Central memory CD8-positive, alpha-beta T cell (primary cell): ENCODE measurements around the gene VASN.

Experiments used
- ATAC-seq: fragments of 150-1000 bp; cut with Tn5 transposase; replicated peaks from 2 replicates; pipeline ENCODE4 v1.10.0; 2022; ENCODE audit warnings: mild to moderate bottlenecking, moderate FRiP score, moderate number of reproducible peaks; ENCODE audit not compliant: poor library complexity, severe bottlenecking; ENCODE audit errors: extremely low read depth
- DNase-seq, 2 donors: peaks; one replicate each; pipeline ENCODE4 v3.0.0; 2021; ENCODE audit warnings: low spot score in 2 of 2
- H3K27ac Mint-ChIP-seq: one replicate; pipeline ENCODE4 v1.8.0; 2022; ENCODE audit warnings: low read depth, mild to moderate bottlenecking, moderate library complexity, mixed read lengths
- H3K27me3 Mint-ChIP-seq: one replicate; pipeline ENCODE4 v1.8.0; 2022; ENCODE audit warnings: mixed read lengths
- H3K36me3 Mint-ChIP-seq: one replicate; pipeline ENCODE4 v1.8.0; 2022; ENCODE audit warnings: mild to moderate bottlenecking, moderate library complexity, mixed read lengths; ENCODE audit not compliant: insufficient read depth
- H3K4me1 Mint-ChIP-seq: one replicate; pipeline ENCODE4 v1.8.0; 2022; ENCODE audit warnings: mixed read lengths
- H3K4me3 Mint-ChIP-seq: one replicate; pipeline ENCODE4 v1.8.0; 2022; ENCODE audit warnings: mild to moderate bottlenecking, moderate library complexity, mixed read lengths
- H3K9me3 Mint-ChIP-seq: one replicate; pipeline ENCODE4 v1.8.0; 2022; ENCODE audit warnings: mixed read lengths

The VASN gene

GRCh38 chr16:4382795-4383357, 11.2 kb downstream of the VASN start:
- peak overlapping the region; percentile 73 for H3K27ac Mint-ChIP-seq
- peak overlapping the region; percentile 45 for H3K4me3 Mint-ChIP-seq
- no peak for DNase-seq
- H3K9me3 Mint-ChIP-seq: no peaks in the 10 kb centered on the region
- no peak for ATAC-seq
- peaks cover 64% of the 10 kb centered on the region for H3K36me3 Mint-ChIP-seq
- peaks cover 15% of the 10 kb centered on the region for H3K4me1 Mint-ChIP-seq
- H3K27me3 Mint-ChIP-seq: no peaks in the 10 kb centered on the region

GRCh38 chr16:4383591-4384444, 12.2 kb downstream of the VASN start:
- Mint-ChIP-seq H3K9me3 (no peaks in the 10 kb centered on the region), H3K4me3 (peak overlapping the region; percentile 45), H3K36me3 (peaks cover 66% of the 10 kb centered on the region), H3K27ac (peak overlapping the region; percentile 73), H3K4me1 (peaks cover 12% of the 10 kb centered on the region), H3K27me3 (no peaks in the 10 kb centered on the region)
- ATAC-seq (no peak), DNase-seq (no peak)

- no peak overlapping the region for H3K27ac Mint-ChIP-seq
- ATAC-seq (no peak), DNase-seq (no peak)
- H3K4me1 Mint-ChIP-seq: peaks cover 12% of the 10 kb centered on the region
- H3K4me3 Mint-ChIP-seq: no peak overlapping the region
- no peaks in the 10 kb centered on the region for H3K9me3 Mint-ChIP-seq
- no peaks in the 10 kb centered on the region for H3K27me3 Mint-ChIP-seq
- peaks cover 62% of the 10 kb centered on the region for H3K36me3 Mint-ChIP-seq
Observed at GRCh38 chr16:4384509-4384942, 12.9 kb downstream of the VASN start.

DNA sequence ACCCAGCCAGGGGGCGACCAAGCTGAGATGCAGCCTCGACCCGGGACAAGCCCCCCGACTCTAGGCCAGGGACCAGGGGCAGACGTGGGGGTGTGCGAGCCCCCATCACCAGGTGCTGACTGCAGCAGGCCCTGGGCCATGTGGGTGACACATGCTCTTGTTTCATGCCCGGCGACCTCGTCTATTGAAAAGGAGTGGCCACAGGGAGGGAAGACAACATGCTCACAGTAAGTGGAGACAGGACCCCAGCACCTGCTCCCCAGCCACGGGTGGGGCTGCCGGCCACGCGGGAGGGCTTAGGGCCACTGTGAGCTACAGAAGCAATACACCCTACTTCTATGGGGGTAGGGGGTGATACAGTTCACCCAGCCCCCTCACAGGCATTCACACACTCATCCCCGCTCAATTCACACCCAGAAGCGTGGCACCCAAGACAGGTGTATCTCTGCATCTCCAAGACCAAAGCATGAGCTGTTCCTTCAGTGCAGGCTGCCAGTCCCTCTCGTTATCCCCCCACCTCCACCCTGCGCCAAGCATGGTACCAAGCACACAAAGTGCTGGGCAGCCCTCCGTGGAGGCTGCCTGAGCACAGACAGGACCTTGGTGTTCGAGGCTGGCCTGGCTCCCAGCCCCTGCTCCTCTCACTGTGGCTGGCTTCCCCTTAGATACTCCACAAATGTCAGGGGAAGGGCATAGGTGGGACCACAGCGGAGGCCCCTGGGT, 13.6 kb downstream of the VASN start:
- Mint-ChIP-seq H3K9me3 (no peaks in the 10 kb centered on the region), H3K27me3 (no peaks in the 10 kb centered on the region), H3K27ac (no peak overlapping the region), H3K36me3 (peaks cover 66% of the 10 kb centered on the region), H3K4me1 (peaks cover 15% of the 10 kb centered on the region), H3K4me3 (no peak overlapping the region)
- ATAC-seq: no peak
- DNase-seq: no peak

DNA sequence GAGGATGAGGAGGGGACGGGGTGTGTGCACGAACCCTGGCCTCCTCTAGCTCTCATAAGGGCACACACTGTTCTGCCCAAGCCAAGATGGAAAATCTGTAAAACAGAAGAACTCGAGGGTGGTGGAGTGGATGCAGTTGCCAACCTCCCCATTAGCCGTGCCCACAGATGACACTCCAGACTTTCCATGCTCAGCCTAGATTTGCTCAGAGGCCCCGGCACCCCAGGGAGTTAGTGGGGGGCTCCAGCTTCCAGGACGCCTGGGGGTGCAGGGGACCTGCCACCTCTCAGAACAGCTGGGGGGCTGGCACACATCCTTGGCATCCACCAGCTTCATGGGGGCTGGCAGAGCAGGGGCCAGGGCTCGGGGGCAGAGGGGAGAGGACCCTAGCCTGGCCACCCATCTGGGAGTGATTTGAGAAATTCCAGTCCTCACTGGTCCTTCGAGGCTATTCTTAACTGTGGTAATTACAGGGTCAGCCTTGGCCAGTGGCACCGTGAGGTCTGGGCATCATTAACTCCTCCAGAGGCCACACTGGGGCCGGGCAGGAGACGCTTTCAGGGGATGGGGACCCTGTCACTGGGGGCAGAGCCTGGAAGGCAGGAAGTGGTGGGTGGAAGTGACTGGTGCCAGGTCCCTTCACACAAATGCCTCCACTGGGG, 14.3 kb downstream of the VASN start:
- H3K4me1 Mint-ChIP-seq: peaks cover 13% of the 10 kb centered on the region
- no peaks in the 10 kb centered on the region for H3K27me3 Mint-ChIP-seq
- H3K27ac Mint-ChIP-seq: no peak overlapping the region
- ATAC-seq: no peak
- no peak for DNase-seq
- peaks cover 70% of the 10 kb centered on the region for H3K36me3 Mint-ChIP-seq
- peak overlapping the region; percentile 38 for H3K4me3 Mint-ChIP-seq
- no peaks in the 10 kb centered on the region for H3K9me3 Mint-ChIP-seq

GRCh38 chr16:4386451-4386805, 14.8 kb downstream of the VASN start:
- no peak for DNase-seq
- H3K4me1 Mint-ChIP-seq: peaks cover 13% of the 10 kb centered on the region
- H3K27me3 Mint-ChIP-seq: no peaks in the 10 kb centered on the region
- no peak for ATAC-seq
- peak overlapping the region; percentile 38 for H3K4me3 Mint-ChIP-seq
- H3K9me3 Mint-ChIP-seq: no peaks in the 10 kb centered on the region
- H3K36me3 Mint-ChIP-seq: peaks cover 74% of the 10 kb centered on the region
- no peak overlapping the region for H3K27ac Mint-ChIP-seq

DNA sequence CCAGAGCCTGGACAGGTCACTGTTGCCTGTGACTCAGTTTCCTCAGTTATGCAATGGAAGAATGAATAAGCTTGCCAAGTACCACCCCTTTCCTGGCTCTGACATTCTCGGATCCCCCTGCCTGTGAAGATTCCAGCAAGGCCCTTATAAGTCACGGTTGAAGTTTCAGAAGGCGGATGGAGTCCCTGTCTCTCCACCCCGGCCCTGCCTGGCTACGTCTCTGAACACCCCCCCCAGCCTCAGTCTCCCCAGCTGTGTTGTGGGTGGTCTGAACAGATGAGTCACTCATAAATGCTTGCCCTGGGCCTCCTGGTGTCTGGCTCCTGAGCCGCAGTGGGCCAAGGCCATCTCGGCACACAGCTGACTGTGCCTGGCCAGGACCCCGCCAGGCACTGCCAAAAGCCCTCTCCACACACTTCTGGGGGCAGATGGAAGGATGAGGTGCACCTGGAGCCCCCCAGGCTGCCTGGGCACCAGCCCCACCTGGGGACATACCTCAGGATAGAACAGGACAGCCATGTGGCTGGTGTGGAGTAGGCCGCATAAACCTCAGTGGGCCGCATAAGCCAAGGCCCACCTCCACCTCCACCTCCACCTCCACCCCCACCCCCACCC, 15.4 kb downstream of the VASN start:
- H3K27ac Mint-ChIP-seq: peak overlapping the region; percentile 35
- no peaks in the 10 kb centered on the region for H3K27me3 Mint-ChIP-seq
- peaks cover 74% of the 10 kb centered on the region for H3K36me3 Mint-ChIP-seq
- no peaks in the 10 kb centered on the region for H3K9me3 Mint-ChIP-seq
- no peak overlapping the region for H3K4me3 Mint-ChIP-seq
- DNase-seq (no peak), ATAC-seq (no peak)
- H3K4me1 Mint-ChIP-seq: peaks cover 13% of the 10 kb centered on the region

GRCh38 chr16:4387781-4388180, 16.1 kb downstream of the VASN start:
- Mint-ChIP-seq H3K9me3 (no peaks in the 10 kb centered on the region), H3K4me3 (no peak overlapping the region), H3K4me1 (peaks cover 13% of the 10 kb centered on the region), H3K27me3 (no peaks in the 10 kb centered on the region), H3K36me3 (peaks cover 75% of the 10 kb centered on the region), H3K27ac (no peak overlapping the region)
- DNase-seq (no peak), ATAC-seq (no peak)

GRCh38 chr16:4388271-4389021, 16.8 kb downstream of the VASN start:
- Mint-ChIP-seq H3K4me1 (peaks cover 9% of the 10 kb centered on the region), H3K4me3 (no peak overlapping the region), H3K36me3 (peaks cover 76% of the 10 kb centered on the region), H3K9me3 (no peaks in the 10 kb centered on the region), H3K27me3 (no peaks in the 10 kb centered on the region), H3K27ac (peak overlapping the region; percentile 16)
- ATAC-seq: no peak
- no peak for DNase-seq

- peaks cover 8% of the 10 kb centered on the region for H3K4me1 Mint-ChIP-seq
- peaks cover 80% of the 10 kb centered on the region for H3K36me3 Mint-ChIP-seq
- DNase-seq: no peak
- no peaks in the 10 kb centered on the region for H3K27me3 Mint-ChIP-seq
- peak overlapping the region; percentile 62 for H3K27ac Mint-ChIP-seq
- H3K4me3 Mint-ChIP-seq: no peak overlapping the region
- no peak for ATAC-seq
- H3K9me3 Mint-ChIP-seq: no peaks in the 10 kb centered on the region
Observed at GRCh38 chr16:4389051-4389955, 17.7 kb downstream of the VASN start.
